Nephron (organoid): ENCODE data around the gene SATB2.

Experiments used
- H3K27ac Mint-ChIP-seq, 3 experiments: 2 replicates each; pipeline ENCODE4 v1.8.0; 2020; ENCODE audit warnings: mixed read lengths in 3 of 3, mild to moderate bottlenecking in 2 of 3, moderate library complexity in 1 of 3
- H3K27me3 Mint-ChIP-seq: 2 replicates; pipeline ENCODE4 v1.8.0; 2021; ENCODE audit warnings: low read depth, mild to moderate bottlenecking, moderate library complexity, mixed read lengths
- H3K36me3 Mint-ChIP-seq: 2 replicates; pipeline ENCODE4 v1.8.0; 2020; ENCODE audit warnings: low read depth, mixed read lengths
- H3K4me1 Mint-ChIP-seq: 2 replicates; pipeline ENCODE4 v1.8.0; 2020; ENCODE audit warnings: mixed read lengths
- H3K4me3 Mint-ChIP-seq, 3 experiments: 2 replicates each; pipeline ENCODE4 v1.8.0; 2020; ENCODE audit warnings: mild to moderate bottlenecking in 3 of 3, mixed read lengths in 3 of 3, moderate library complexity in 2 of 3
- H3K9me3 Mint-ChIP-seq: 2 replicates; pipeline ENCODE4 v1.8.0; 2020; ENCODE audit warnings: mixed read lengths
- TF ChIP-seq, protein P1 (sequence below), 3 experiments: fragments of 200-600 bp; sonication (generic); IDR thresholded peaks; one replicate each; pipeline ENCODE4 v1.5.0; 2021; ENCODE audit warnings: antibody characterized with exemption in 3 of 3; ENCODE audit not compliant: unreplicated experiment in 3 of 3

Gene SATB2

DNA sequence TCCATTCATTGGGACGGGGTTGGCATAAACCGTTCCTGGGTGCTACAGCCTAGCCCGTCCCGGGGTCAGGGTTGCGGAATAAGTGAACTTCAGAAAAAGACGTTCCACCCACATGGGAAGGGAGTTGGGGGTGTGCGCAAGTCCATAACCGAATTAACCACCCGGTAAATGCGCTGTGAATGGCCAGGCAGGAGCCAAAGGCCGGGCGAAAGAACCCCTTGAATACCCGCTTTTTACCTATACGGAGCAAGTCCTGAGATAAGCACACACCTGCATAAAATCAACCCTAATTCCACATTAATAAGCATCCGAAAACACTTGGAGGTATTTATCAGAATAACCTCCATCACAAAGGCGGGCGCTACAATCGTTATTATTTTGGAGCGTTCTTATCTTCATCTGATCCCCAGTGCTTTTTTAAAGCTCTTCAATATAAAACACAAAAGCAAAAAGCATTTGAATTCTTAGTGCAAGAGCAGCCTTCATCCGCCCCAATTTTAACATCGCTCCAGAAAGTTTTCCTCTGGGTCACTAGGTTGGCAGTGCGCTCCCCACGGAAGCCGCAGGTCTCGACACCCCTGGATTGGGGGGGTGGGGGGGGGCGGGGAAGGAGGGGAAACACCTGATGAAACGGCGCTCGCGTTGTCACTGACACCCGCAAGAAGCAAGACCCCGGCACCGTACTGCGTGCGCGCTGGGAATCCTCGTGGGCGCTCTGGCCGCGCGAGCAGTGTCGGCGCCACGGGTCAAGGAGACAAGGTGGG, 1.2 kb downstream of the SATB2 start:
- peaks cover 30% of the 10 kb centered on the region for H3K4me1 Mint-ChIP-seq

GRCh38 chr2:199455545-199456382, 2.0 kb downstream of the SATB2 start:
- Mint-ChIP-seq H3K36me3 (no peaks in the 10 kb centered on the region), H3K9me3 (no peaks in the 10 kb centered on the region), H3K27me3 (peaks cover 88% of the 10 kb centered on the region), H3K27ac (no peak overlapping the region), H3K4me1 (peaks cover 30% of the 10 kb centered on the region), H3K4me3 (peak overlapping the region; percentile 77 to 93 (median 84))
- TF ChIP-seq, protein P1, sequence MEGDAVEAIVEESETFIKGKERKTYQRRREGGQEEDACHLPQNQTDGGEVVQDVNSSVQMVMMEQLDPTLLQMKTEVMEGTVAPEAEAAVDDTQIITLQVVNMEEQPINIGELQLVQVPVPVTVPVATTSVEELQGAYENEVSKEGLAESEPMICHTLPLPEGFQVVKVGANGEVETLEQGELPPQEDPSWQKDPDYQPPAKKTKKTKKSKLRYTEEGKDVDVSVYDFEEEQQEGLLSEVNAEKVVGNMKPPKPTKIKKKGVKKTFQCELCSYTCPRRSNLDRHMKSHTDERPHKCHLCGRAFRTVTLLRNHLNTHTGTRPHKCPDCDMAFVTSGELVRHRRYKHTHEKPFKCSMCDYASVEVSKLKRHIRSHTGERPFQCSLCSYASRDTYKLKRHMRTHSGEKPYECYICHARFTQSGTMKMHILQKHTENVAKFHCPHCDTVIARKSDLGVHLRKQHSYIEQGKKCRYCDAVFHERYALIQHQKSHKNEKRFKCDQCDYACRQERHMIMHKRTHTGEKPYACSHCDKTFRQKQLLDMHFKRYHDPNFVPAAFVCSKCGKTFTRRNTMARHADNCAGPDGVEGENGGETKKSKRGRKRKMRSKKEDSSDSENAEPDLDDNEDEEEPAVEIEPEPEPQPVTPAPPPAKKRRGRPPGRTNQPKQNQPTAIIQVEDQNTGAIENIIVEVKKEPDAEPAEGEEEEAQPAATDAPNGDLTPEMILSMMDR (IDR thresholded peaks at IDR 0.05; ENCODE audit: unreplicated experiment in 3 of 3): no peak

More for the DNA sequence above, 1.2 kb downstream of the SATB2 start:
- Mint-ChIP-seq H3K36me3 (no peaks in the 10 kb centered on the region), H3K27me3 (peaks cover 88% of the 10 kb centered on the region), H3K27ac (no peak overlapping the region), H3K9me3 (no peaks in the 10 kb centered on the region), H3K4me3 (peak overlapping the region; percentile 84 to 93 (median 90))
- TF ChIP-seq, protein P1 (IDR thresholded peaks at IDR 0.05; ENCODE audit: unreplicated experiment in 3 of 3): no peak

DNA sequence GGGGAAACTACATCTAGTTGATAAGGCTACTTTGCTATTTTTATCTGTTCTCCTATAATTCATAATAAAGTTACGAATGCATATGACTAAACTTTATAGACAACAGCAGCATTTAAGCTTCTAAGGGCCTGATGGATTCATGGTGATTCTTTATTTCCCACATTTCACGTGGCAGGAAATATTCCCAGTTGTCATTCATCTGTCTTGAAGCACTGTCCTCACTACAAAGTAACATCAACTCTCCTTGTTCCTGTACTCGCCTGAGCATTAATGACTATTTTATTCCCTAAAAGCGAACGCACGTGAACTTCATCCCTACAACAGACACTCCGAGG, 2.6 kb downstream of the SATB2 start:
- Mint-ChIP-seq H3K27ac (no peak overlapping the region), H3K27me3 (peaks cover 86% of the 10 kb centered on the region), H3K4me3 (peak overlapping the region; percentile 61 to 84 (median 77)), H3K9me3 (no peaks in the 10 kb centered on the region), H3K4me1 (peaks cover 26% of the 10 kb centered on the region), H3K36me3 (no peaks in the 10 kb centered on the region)
- TF ChIP-seq, protein P1 (IDR thresholded peaks at IDR 0.05; ENCODE audit: unreplicated experiment in 3 of 3): no peak

DNA sequence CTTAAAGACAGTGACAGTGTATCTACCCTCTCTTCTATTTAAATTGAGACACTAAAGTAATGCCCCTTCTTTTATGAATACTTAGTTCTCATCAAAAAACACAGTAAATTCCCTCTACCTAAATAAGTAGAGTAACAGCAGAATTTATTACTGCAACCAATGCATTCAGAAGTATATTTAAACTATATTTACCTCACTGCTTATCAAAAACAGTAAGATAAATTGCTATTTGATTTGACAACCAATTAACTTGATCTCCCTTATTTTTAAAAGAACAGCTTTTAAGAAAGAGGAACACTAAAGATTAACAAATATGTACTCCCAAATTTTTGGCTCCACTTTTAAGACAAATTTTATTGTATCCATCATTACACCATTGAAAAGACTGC, 4.8 kb downstream of the SATB2 start:
- no peak overlapping the region for H3K27ac Mint-ChIP-seq
- no peaks in the 10 kb centered on the region for H3K36me3 Mint-ChIP-seq
- H3K4me3 Mint-ChIP-seq: no peak overlapping the region
- H3K27me3 Mint-ChIP-seq: peaks cover 88% of the 10 kb centered on the region
- peaks cover 16% of the 10 kb centered on the region for H3K4me1 Mint-ChIP-seq
- no peaks in the 10 kb centered on the region for H3K9me3 Mint-ChIP-seq
- TF ChIP-seq, protein P1 (IDR thresholded peaks at IDR 0.05; ENCODE audit: unreplicated experiment in 3 of 3): no peak

DNA sequence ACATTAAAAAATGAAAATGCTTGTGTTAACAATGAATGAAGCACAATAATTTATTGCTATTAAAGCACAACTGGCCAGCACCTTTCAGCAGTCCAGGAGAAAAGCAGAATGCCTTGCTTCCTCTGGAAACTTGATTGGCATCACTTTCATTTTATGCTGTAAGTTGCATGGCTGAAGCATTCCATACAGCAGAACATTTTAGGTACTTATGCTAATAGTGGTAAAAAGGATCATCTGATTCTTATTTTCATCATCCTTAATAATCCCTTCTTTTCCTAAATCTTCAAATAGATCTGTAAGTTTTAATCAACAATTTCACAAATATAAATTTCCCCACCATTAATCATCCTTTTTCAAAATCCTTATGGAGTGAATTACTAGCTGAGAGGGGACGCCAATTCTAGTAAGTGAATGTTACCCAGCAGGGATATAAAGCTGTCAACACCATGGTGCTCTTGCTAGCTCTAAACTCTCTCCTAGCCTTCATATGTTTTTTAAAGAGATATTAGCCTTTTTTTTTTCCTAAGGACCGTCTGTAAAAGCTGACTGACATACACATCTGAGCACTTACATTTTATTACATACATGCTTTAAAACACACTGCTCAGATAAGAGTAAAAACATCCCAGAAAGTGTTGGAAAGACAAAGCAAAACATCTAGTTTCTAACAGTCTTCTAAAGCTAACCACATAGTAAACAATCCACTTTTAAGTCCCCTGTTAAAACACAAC, 5.3 kb downstream of the SATB2 start:
- H3K4me3 Mint-ChIP-seq: no peak overlapping the region
- no peak overlapping the region for H3K27ac Mint-ChIP-seq
- H3K36me3 Mint-ChIP-seq: no peaks in the 10 kb centered on the region
- TF ChIP-seq, protein P1 (IDR thresholded peaks at IDR 0.05; ENCODE audit: unreplicated experiment in 3 of 3): no peak
- H3K27me3 Mint-ChIP-seq: peaks cover 82% of the 10 kb centered on the region
- H3K4me1 Mint-ChIP-seq: peaks cover 14% of the 10 kb centered on the region
- H3K9me3 Mint-ChIP-seq: no peaks in the 10 kb centered on the region
